ENCODE data around the gene CDK14. TPM values are rescaled to one million over a fixed set of nuclear protein-coding genes. Genes with fewer than 3 reads are reported as not detected.
A peak's percentile ranks its signal among the peaks of the same experiment; 100 is the strongest.
"Not testable (repeated sequence)": the region's sequence is repeated elsewhere in the genome, so short reads cannot be mapped to it uniquely, and the experiment has no call there.

Gene CDK14
- total RNA-seq, 1 donor from 2014 or later: 109 TPM

DNA sequence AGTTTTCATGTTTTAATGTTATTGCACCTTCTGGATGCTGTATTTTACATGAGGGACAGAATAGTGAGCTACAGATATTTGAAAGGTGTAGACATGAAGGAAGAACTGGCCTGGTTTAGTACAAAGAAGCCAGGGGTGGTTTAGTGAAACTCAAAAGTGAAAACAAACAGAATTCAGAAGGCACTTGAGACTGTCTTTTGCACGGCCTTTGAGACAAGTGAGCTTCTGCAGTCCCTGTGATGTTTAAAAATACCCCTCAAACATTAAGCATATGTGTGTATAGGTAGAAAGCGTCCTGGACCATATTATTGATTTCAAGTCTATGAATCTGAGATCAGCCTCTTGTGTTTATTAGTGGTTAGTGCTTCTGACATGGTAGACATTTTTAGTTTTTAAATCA is 118.9 kb downstream of the CDK14 start:
- DNase-seq (ENCODE audit: low spot score): no peak

DNA sequence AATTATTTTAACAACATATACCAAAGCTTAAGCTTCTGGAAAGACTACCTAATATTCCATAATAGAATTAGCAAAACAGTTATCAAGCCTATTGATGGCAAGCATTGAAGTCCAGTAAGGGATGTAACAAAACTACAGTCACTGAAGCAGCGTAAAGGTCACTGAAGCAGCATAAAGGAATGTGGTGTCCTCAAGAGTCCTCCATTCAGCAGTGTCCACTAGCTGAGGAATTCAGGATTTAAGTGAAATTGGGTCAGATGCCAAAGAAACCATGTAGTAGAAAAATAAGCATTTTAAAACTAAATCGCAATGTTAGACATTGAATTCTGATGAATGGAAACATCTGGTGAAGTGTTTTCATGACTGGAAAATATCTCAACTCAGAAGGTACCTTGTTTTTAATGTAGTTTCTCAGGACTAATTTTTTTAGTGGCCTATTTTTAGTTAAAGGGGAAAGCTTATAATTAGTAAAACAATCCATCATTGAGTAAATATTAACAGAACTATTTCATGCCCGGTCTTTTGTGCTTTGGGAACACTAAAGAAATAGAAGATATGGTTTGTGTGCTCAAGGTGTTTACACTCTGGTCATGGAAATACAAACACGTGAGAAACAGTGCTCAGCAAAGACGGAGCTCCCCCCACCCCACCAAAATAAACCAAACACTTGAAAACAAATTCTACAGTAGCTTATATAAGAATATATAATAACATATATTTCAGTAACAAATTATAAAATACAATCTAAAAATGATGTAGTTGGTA is 121.4 kb downstream of the CDK14 start:
- DNase-seq (ENCODE audit: low spot score): peak; percentile 8

DNA sequence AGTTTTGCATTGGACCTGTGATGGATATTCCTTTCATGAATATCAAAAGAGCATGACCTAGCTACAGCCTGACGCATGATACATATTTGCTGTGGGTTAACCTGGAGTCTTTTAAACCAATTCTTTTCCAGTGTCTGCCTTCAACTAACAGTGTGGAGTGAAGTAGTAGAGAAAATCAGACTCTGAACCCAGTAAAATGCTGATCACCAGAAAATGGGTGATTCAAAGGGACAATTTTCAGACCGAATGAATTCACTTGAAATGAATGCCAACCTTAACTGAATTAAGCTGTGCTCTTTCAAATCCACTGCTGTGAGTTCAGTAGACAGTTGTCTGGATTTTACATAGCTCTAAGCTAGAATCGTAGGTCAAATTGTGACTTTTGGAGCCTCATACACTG is 123.0 kb downstream of the CDK14 start:
- no peak for DNase-seq (ENCODE audit: low spot score)

DNA sequence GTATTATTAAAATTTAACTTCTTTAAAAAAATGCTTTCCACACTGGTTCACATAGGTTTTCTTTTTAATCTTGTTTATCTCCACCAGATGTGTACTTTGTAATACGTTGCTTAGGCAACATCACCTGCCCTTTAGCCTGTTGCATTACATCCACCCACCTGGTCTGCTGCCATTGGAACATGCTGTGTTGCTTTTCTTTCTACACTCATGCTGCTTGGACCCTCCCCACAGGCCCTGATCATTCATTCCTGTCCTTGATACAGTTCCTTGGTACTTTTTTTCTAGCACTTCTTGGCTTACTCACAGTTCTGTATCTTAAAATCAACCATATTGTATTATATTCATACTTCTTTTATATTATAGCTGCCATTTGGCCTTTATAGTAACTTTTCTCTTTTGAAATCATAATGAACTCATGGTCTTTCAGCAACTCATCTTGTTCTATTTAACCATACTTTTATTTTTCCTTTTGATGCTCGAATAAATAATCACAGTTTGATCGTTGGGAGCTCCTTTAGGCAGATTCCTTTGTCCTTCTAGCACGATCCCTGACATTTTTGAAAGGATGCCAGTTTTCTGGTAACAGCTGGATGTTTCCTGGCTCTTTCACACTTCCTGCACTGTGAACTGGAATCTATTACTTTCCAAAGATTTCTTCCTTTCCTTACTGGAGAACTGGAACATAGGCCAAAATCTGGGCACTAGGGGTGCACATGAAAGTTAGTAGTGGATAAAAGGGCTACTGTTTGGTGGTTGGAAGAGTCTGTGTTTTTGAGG is 125.1 kb downstream of the CDK14 start:
- peak; percentile 59 for DNase-seq (ENCODE audit: low spot score)

DNA sequence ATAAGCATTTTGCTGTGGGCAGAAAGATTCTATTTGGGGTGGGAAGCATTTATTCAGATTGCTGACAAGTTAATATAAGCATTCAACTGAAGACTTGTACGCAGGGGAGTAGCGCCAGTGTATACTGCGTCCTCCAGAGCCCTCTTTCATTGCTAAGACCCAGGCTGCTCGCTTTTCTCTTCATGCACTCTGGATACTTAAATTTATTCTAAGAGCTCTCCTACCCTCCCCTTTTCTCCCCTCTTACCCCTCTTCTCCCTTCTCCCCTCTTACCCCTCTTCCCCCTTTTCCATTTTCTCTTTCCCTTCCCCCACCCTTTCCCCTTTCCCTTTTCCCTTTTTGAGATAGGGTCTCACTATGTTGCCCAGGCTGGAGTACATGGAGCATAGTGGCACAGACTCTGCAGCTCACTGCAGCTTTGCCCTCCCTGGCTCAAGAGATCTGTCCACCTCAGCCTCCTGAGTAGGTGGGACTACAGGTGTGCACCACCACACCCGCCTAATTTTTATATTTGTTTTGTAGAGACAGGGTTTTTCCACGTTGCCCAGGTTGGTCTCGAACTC is 125.8 kb downstream of the CDK14 start:
- no peak for DNase-seq (ENCODE audit: low spot score)

DNA sequence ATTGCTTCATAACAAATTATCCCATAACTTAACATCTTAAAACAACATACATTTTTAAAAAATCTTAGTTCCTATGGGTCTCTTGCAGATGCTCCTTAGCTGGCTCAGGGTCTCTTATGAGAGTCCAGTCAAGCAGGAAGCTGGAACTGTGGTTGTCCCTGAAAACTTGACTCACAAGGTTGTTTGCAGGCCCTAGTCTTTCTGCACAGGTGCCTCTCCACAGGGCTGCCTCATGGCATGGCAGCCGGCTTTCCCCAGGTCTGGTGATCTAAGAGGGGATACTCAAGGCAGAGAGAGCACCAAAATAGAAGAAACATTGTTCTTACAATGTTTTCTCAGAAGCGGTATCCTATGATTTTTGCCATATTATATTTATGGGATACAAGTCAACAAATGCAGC is 127.1 kb downstream of the CDK14 start:
- no peak for DNase-seq (ENCODE audit: low spot score)

DNA sequence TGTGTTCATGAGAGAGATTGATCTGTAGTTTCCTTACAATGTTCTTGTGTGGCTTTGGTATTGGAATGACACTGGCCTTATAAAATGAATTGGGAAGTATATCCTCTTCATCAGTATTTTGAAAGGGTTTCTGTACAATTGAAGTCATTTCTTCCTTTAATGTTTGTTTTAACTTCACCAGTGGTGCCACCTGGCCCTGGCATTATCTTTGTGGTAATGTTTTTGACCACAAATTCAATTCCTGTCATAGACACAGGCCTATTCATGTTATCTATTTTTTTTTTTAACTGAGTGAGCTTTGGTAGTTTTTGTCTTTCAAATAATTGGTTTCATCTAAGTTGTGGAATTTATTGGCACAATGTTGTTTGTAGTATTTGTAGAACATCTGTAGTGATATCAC is 127.7 kb downstream of the CDK14 start:
- DNase-seq (ENCODE audit: low spot score): no peak

DNA sequence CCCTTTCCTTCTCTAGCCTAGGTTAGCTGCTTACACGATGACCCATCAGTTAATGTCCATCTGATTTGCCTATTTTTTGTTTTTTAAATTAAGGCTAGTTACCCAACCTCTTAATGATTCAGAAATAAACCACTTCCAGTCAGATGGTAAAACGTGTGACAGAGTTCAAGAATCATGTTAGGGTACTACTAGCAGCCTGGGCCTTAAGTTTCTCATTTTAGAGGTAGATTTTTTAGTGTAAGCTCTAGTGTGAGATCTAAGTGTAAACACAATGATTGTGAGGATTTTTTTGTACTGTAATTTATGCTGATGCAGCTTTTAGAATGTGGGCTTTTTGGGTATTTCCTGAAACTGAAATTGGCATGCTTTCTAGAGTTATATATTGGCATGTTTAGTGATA is 130.0 kb downstream of the CDK14 start:
- no peak for DNase-seq (ENCODE audit: low spot score)

DNA sequence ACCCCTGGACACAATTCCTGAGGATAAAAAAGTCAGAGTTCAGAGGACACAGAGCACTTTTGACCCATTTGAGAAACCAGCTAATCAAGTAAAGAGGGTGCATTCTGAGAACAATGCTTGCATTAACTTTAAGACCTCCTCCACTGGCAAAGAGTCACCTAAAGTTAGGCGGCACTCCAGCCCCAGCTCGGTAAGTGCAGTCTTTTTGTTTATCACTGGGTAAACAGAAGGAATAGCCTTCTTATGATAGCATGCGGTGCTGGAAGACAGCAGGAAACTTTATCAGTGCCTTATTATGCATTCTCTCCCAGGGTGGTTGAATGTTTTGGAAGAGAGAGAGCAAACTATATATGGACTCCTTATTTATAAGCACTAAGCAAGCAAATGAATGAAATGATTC is 130.5 kb downstream of the CDK14 start:
- no peak for DNase-seq (ENCODE audit: low spot score)

DNA sequence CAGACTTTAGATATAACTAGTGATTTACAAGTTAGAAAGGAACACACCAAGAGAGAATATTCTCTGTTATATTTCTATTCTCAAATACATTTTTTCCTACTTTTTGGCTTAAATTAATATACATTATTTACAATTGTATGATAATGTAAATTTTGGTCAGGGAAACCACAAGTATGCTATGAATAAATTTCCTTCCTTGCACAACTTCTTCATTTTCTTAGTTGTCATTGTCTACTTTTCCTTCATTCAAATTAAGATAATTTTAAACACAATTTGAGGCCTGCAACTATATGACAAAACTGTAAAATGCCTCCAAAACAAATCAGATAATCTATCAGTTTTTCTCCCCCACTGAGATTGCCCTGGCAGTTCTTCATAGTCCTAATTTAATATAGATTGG is 131.3 kb downstream of the CDK14 start:
- no peak for DNase-seq (ENCODE audit: low spot score)

DNA sequence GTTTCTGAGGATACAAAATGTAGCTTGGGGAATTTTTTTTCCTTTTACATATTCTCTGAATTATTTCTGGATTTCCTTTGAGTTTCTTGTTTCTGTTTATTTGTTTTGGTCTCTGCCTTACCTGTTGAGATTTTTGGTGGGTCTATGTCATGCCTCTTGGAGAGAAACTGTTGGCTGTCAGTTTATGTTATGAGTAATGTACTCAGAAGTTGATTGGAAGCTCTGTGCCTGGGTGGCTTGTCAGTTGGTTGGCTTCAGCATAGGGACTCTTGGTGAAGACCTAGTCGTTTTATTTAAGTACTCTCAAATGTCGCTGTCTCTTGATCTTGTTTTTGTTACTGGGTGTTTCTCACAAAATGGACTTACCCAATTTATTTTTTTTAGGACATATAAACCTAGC is 132.4 kb downstream of the CDK14 start:
- DNase-seq (ENCODE audit: low spot score): no peak

DNA sequence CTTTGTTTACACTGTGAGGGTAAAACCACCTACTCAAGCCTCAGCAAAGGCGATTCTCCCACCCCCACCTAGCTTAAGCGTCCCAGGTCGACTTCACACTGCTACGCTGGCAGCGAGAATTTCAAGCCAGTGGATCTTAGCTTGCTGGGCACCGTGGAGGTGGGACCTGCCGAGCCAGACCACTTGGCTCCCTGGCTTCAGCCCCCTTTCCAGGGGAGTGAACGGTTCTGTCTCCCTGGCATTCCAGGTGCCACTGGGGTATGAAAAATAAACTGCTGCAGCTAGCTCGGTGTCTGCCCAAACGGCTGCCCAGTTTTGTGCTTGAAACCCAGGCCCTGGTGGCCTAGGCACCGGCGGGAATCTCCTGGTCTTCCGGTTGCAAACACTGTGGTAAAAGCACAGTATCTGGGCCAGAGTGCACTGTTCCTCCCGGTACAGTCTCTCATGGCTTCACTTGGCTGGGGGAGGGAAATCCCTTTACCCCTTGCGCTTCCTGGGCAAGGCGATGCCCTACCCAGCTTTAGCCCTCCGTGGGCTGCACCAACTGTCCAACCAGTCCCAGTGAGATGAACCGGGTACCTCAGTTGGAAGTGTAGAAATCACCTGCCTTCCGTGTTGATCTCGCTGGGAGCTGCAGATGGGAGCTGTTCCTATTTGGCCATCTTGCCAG is 139.6 kb downstream of the CDK14 start:
- not testable (repeated sequence) for DNase-seq (ENCODE audit: low spot score)

DNA sequence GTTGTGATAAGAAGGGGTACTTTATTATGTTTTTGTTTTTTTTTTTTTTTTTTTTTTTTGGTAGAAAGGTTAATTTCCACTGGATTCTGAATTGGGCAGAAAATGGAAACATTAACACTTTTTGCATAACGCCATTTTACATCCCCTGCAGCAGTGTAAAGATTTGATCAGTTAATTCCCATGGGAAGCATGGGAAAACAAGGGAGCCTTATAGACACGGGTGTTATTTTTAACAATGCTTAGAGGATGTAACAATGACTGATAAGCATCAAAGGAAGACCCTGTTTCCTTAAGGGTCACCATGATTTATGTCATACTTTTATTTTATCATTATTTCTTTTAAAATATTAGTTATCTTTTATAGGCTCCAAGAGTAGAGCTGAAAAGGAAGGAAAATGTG is 140.2 kb downstream of the CDK14 start:
- DNase-seq (ENCODE audit: low spot score): no peak

DNA sequence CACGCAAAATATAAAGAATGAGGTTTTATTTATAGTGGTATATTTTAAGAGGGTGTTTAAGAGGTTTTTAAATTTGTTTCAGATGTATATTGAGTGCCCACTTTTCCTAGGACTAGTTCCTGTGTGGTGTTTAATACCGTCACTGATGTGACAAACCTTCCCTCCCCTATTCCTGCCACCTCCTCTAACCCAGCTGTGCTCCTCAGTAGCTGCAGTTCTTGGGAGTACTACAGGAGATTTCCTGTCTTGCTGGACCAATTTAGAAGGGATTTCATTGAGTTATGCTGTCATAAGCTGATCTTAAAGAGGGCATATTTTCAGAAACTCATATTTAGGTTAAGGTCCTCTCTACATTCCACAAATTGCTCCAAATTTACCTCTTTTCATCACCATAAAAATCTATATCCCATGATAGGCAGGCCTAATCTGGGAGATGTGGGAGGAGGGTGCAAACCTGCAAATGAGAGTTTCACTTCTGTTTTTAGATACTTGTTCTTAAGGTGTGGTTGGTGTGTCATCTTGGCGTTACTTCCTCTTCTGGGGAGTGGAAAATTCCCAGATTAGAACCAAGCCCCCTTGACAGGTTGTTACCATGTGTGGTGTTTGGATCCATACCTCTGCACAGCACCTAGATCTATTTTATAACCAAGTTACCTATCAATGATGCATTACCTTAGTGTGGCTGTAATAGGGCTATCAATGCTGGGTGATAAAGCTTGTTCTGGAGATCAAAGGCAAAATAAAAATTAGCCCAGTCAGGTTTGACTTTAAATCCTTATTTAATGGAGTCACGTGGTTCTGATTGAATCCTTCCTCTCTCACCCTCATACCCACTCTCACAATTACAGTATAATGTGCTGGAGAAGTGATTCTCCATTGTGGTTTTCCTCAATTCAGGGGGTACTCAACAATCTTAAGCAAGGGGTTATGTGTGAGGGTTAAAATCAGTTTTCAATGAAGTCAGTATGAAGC is 141.1 kb downstream of the CDK14 start:
- no peak for DNase-seq (ENCODE audit: low spot score)

DNA sequence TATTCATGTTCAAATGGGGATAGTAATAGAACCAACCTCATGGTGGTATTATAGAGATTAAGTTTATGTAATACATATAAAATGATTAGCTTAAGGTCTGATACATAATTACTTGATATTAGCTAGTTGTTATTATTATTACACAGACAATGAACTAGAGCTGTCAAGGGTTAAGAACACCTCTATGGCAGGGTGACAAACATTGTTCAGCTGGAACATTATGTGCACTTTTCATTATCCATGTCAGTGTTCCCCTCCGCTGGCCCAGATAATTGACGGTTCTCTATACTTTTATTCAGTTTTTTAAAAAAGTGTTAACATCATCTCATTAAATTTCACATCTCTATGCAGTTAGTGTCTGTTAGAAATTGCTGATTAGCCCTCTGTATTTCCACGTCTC is 142.1 kb downstream of the CDK14 start:
- DNase-seq (ENCODE audit: low spot score): no peak

DNA sequence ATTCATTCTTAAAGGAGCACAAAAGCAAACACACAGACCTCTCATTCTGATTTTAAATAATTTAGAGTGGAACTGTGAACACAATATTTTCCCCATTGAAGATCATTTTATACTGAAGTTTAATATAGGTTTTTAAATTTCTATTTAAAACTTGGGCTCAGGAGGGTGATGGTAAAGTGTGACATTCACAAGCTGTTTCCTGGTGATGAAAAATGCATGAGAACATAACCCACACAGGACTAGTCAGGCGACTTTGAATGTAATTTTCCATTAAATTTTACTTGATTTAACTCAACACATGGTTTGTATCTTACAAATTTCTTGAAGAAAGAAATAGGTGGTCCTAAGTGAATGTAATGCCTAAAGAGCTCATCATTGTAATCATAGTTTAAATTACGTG is 143.6 kb downstream of the CDK14 start:
- DNase-seq (ENCODE audit: low spot score): no peak

DNA sequence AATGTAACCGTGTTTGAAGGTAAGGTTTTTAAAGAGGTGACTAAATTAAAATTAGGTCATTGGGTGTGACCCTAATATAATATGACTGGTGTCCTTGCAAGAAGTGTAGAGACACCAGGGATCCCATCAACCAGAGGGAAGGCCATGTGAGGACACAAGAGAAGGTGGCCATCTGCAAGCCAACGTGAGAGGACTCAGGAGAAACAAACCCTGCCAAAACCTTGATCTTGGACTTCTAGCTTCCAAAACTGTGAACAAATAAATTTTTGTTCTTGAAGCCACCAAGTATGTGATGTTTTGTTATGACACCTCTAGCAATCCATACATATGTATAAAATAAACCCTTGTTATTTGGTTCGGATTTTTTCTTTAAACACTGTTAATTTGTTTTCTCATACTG is 144.3 kb downstream of the CDK14 start:
- DNase-seq (ENCODE audit: low spot score): no peak

DNA sequence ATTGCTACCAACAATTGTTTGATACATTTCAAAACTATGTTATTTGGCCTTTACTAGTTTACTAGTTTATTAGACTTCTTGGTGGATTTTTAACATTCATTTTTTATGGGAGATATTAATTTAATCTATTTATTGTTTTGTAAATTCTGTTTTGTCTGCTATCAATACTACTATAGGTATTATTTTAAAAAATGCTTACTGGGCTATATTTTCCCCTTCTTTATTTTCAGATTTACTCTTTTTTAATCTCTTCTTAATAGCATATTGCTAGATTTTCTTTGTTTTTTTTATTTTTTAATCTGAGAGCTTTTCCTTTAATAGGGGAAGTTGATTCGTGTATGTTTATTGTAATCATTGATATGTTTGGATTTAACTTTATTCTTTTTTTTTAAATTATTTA is 147.5 kb downstream of the CDK14 start:
- no peak for DNase-seq (ENCODE audit: low spot score)

DNA sequence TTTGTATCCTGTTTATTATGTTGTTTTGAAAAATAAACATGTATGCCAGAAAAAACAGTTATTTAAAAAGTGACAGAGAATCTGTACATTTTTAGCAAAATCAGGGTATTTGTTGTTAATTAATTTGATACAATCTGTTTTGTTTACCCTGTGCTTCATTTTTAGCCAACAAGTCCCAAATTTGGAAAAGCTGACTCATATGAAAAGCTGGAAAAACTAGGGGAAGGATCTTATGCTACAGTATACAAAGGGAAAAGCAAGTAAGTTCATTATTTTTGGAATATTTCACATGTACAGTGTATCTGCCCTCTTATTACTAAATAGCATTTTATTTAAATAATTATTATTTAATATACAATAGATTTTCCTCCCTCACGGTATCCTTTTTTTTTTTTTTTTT is 151.4 kb downstream of the CDK14 start:
- DNase-seq (ENCODE audit: low spot score): no peak

DNA sequence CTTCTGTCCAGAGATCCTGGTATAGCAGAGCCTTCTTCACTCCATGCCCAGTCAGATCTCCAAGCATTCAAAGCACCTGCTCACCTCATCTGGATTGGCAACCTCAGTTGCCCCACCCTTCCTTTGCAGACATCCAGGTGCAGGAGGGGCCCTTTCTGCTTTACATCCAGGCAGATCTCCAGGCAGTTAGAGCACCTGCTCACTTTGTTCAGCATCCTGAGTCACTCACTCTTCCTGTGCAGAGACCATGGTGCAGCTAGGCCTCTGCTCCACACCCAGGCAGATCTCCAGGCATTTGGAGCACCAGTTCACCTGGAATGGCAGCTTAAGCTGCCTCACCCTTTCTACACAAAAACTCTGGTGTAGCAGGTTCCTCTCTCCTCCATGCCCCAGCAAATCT is 153.1 kb downstream of the CDK14 start:
- no peak for DNase-seq (ENCODE audit: low spot score)

DNA sequence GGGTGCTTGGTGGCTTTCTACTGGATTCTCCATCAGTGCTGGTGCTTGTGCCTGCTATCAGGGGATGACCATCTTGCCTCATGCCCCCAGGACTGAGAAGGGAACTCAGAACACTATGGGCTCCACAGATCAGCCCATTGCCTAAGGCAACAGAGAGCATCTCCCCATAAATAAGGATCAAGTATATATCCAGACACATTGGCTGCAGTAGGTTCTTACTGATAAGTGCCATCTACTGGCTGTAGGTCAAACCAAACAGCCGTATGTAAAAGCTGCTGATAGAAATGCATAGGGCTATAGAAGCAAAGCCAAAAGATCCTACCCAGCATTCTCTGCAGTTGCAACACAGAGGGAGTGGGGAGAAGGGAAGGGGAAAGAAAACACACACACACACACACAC is 153.7 kb downstream of the CDK14 start:
- peak; percentile 40 for DNase-seq (ENCODE audit: low spot score)
